Measurements from ENCODE around the gene INMT. TPM values are rescaled to one million over a fixed set of nuclear protein-coding genes. Genes with fewer than 3 reads are reported as not detected.

Gene INMT
- total and polyA plus RNA-seq, 4 donors: 0.84 to 130 (median 28.6) TPM

DNA sequence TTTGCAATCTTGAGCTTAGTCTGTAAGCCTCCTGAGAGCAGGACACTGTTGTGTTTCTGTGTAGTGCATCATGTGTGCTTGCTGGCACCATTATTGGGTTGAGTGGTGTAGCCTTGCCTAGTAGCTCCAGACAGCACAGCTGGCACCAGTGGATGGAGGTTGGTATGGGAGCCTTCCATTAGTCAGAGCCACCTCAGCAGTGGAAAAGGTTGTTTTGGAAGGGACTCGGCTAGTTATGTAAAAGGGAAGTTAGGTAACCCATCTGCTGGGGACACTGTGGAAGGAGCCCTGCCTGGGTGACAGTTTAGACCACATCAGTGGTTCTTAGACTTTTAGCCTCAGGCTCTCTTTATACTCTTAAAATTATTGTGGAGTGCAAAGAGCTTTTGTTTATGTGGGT is 35.6 kb downstream of the INMT start:
- TF ChIP-seq, protein P1, sequence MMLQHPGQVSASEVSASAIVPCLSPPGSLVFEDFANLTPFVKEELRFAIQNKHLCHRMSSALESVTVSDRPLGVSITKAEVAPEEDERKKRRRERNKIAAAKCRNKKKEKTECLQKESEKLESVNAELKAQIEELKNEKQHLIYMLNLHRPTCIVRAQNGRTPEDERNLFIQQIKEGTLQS (IDR thresholded peaks at IDR 0.05): no peak
- no peak for TF ChIP-seq SP1 (IDR thresholded peaks at IDR 0.05)
- no peak for TF ChIP-seq FOXA2 (IDR thresholded peaks at IDR 0.05)
- TF ChIP-seq HNF4G (IDR thresholded peaks at IDR 0.05): no peak
- no peak for TF ChIP-seq JUND (IDR thresholded peaks at IDR 0.05)
- TF ChIP-seq FOXA1 (IDR thresholded peaks at IDR 0.05): no peak
- TF ChIP-seq REST (IDR thresholded peaks at IDR 0.05): no peak
- TF ChIP-seq YY1 (IDR thresholded peaks at IDR 0.05): no peak
- no peak for TF ChIP-seq EGR1 (IDR thresholded peaks at IDR 0.05; ENCODE audit: low read depth in 2 of 2)
- TF ChIP-seq GABPA (IDR thresholded peaks at IDR 0.05 in 1 of 2, conservative IDR thresholded peaks at IDR 0.05 in 1 of 2): no peak
- no peak for TF ChIP-seq HNF4A (conservative IDR thresholded peaks at IDR 0.05)
- Histone ChIP-seq H3K9ac (ENCODE audit: low read depth in 1 of 2, low read length in 2 of 2) (no peak overlapping the region), H3K4me3 (ENCODE audit: low read depth in 1 of 3, low read length in 3 of 3) (no peak overlapping the region), H3K27ac (ENCODE audit: low read depth in 1 of 2, low read length in 2 of 2) (no peak overlapping the region), H3K27me3 (ENCODE audit: control insufficient read depth in 4 of 4, insufficient read depth in 4 of 4, low read length in 3 of 4) (no peaks in the 10 kb centered on the region), H3K36me3 (ENCODE audit: control insufficient read depth in 4 of 4, insufficient read depth in 3 of 4, low read depth in 1 of 4, low read length in 3 of 4) (peaks cover 3 to 10% (median 5%) of the 10 kb centered on the region in 4 donors), H3K9me3 (ENCODE audit: control insufficient read depth in 4 of 4, low read length in 3 of 4) (no peaks in the 10 kb centered on the region), H3K4me1 (ENCODE audit: control insufficient read depth in 4 of 4, insufficient read depth in 4 of 4, low read length in 3 of 4) (no peaks in the 10 kb centered on the region)
- DNase-seq (ENCODE audit: low spot score): no peak
- WGBS: 80% methylated on average over 1 of the region's 1 CpG

- Histone ChIP-seq H3K27me3 (ENCODE audit: control insufficient read depth in 4 of 4, insufficient read depth in 4 of 4, low read length in 3 of 4) (no peaks in the 10 kb centered on the region), H3K27ac (ENCODE audit: low read depth in 1 of 2, low read length in 2 of 2) (no peak overlapping the region), H3K36me3 (ENCODE audit: control insufficient read depth in 4 of 4, insufficient read depth in 3 of 4, low read depth in 1 of 4, low read length in 3 of 4) (peaks cover 3 to 10% (median 3%) of the 10 kb centered on the region in 4 donors)
Measured at GRCh38 chr7:30788640-30789333, 36.9 kb downstream of the INMT start.

More at GRCh38 chr7:30788640-30789333, 36.9 kb downstream of the INMT start:
- no peak for DNase-seq (ENCODE audit: low spot score)
- no peak overlapping the region for H3K4me3 ChIP-seq (ENCODE audit: low read depth in 1 of 3, low read length in 3 of 3)
- no peaks in the 10 kb centered on the region for H3K9me3 ChIP-seq (ENCODE audit: control insufficient read depth in 4 of 4, low read length in 3 of 4)
- no peak overlapping the region for H3K9ac ChIP-seq (ENCODE audit: low read depth in 1 of 2, low read length in 2 of 2)
- TF ChIP-seq REST (IDR thresholded peaks at IDR 0.05) (no peak), CTCF (IDR thresholded peaks at IDR 0.05; ENCODE audit: low read depth, low read length, missing input control) (no peak)
- TF ChIP-seq, protein P2, sequence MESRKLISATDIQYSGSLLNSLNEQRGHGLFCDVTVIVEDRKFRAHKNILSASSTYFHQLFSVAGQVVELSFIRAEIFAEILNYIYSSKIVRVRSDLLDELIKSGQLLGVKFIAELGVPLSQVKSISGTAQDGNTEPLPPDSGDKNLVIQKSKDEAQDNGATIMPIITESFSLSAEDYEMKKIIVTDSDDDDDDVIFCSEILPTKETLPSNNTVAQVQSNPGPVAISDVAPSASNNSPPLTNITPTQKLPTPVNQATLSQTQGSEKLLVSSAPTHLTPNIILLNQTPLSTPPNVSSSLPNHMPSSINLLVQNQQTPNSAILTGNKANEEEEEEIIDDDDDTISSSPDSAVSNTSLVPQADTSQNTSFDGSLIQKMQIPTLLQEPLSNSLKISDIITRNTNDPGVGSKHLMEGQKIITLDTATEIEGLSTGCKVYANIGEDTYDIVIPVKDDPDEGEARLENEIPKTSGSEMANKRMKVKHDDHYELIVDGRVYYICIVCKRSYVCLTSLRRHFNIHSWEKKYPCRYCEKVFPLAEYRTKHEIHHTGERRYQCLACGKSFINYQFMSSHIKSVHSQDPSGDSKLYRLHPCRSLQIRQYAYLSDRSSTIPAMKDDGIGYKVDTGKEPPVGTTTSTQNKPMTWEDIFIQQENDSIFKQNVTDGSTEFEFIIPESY (IDR thresholded peaks at IDR 0.05): no peak
- 69% methylated on average over 11 of the region's 11 CpGs for WGBS
- H3K4me1 ChIP-seq (ENCODE audit: control insufficient read depth in 4 of 4, insufficient read depth in 4 of 4, low read length in 3 of 4): no peaks in the 10 kb centered on the region
